PC-9 (cell line): ENCODE data around the gene IGFBP4. TPM values are rescaled to one million over a fixed set of nuclear protein-coding genes. Genes with fewer than 3 reads are reported as not detected.
A peak's percentile ranks its signal among the peaks of the same experiment; 100 is the strongest.

Experiments used
- BruUV-seq: library from RNA; stranded (reverse); fragments of 400-500 nt; replicated peaks from 2 replicates; lab custom pipeline; 2021; lab: Mats Ljungman, UMichigan
- CTCF ChIA-PET: fragments of 300-600 bp; sonication (Branson Sonifier 250); formaldehyde crosslinking; loops from one replicate; lab custom pipeline; 2022; ENCODE audit warnings: antibody characterized with exemption; lab: Charles Lee
- POLR2A ChIA-PET: fragments of 300-600 bp; sonication (Branson Sonifier 250); formaldehyde crosslinking; loops from one replicate; lab custom pipeline; 2022; ENCODE audit warnings: antibody characterized with exemption; ENCODE audit not compliant: unreplicated experiment; lab: Charles Lee
- DNase-seq, 2 experiments: peaks; one replicate each; pipeline versions ENCODE4 v3.0.0 to v3.0.0-alpha.2; 2015 to 2022; ENCODE audit warnings: mixed read lengths in 1 of 2
- H2AFZ ChIP-seq: fragments of 200-600 bp; sonication (generic); 2 replicates; pipeline ENCODE4 v1.8.1; 2017; ENCODE audit warnings: antibody characterized with exemption
- H3F3A ChIP-seq: fragments of 200-600 bp; sonication (generic); 2 replicates; pipeline ENCODE4 v1.8.1; 2017; ENCODE audit warnings: antibody characterized with exemption, mild to moderate bottlenecking, low read depth; ENCODE audit not compliant: insufficient read depth
- H3K27ac ChIP-seq: fragments of 200-600 bp; sonication (generic); 2 replicates; pipeline ENCODE4 v1.6.1; 2016; ENCODE audit warnings: mixed run types
- H3K27me3 ChIP-seq: fragments of 200-600 bp; sonication (generic); 2 replicates; pipeline ENCODE4 v1.6.1; 2016; ENCODE audit warnings: low read depth, mixed run types; ENCODE audit not compliant: insufficient read depth
- H3K36me3 ChIP-seq: fragments of 200-600 bp; sonication (generic); 2 replicates; pipeline ENCODE4 v1.6.1; 2016; ENCODE audit warnings: low read depth, mixed run types
- H3K4me1 ChIP-seq: fragments of 200-600 bp; sonication (generic); replicated peaks from 2 replicates; pipeline ENCODE4 v1.6.1; 2016; ENCODE audit warnings: mixed run types; ENCODE audit not compliant: insufficient read depth
- H3K4me2 ChIP-seq: fragments of 200-600 bp; sonication (generic); 2 replicates; pipeline ENCODE4 v1.6.1; 2017; ENCODE audit warnings: mixed run types
- H3K4me3 ChIP-seq: fragments of 200-600 bp; sonication (generic); 2 replicates; pipeline ENCODE4 v1.6.1; 2016; ENCODE audit warnings: mixed run types
- H3K79me2 ChIP-seq: fragments of 200-600 bp; sonication (generic); 2 replicates; pipeline ENCODE4 v1.6.1; 2017; ENCODE audit warnings: low read depth, mixed run types
- H3K9me2 ChIP-seq: fragments of 200-600 bp; sonication (generic); 2 replicates; pipeline ENCODE4 v1.8.1; 2017; ENCODE audit warnings: mild to moderate bottlenecking; ENCODE audit not compliant: insufficient read depth
- H3K9me3 ChIP-seq: fragments of 200-600 bp; sonication (generic); 2 replicates; pipeline ENCODE4 v1.8.1; 2016; ENCODE audit warnings: low read depth; ENCODE audit not compliant: insufficient read depth
- H4K20me1 ChIP-seq: fragments of 200-600 bp; sonication (generic); 2 replicates; pipeline ENCODE4 v1.8.1; 2017; ENCODE audit not compliant: insufficient read depth
- CTCF ChIP-seq: fragments of 200-600 bp; sonication (generic); conservative IDR thresholded peaks from 2 replicates; pipeline ENCODE4 v1.6.1; 2017; ENCODE audit warnings: mixed run types, antibody characterized with exemption, mild to moderate bottlenecking, moderate library complexity
- EZH2 ChIP-seq: fragments of 200-600 bp; sonication (generic); IDR thresholded peaks from 2 replicates; pipeline ENCODE4 v1.8.0; 2017; ENCODE audit warnings: antibody characterized with exemption, low read depth
- intact Hi-C: fragments of 100-400 bp; cut with micrococcal nuclease; formaldehyde crosslinking; loops from one replicate; pipeline ENCODE4 v1.10.0; 2022; ENCODE audit not compliant: unreplicated experiment
- total RNA-seq: library from RNA; stranded (reverse); gene quantifications from 2 replicates; pipeline ENCODE4 v1.2.3, GENCODE V29; 2021

Gene IGFBP4
- total RNA-seq, 1 experiment from 2014 or later, result 138 TPM

- Histone ChIP-seq H3K4me3 (peak overlapping the region; percentile 80), H3K9me2 (no peaks in the 10 kb centered on the region), H3K79me2 (peaks cover 48% of the 10 kb centered on the region), H3K4me2 (peak overlapping the region; percentile 77), H3F3A (peaks cover 21% of the 10 kb centered on the region; the same call in 1 of the 2 replicates), H3K27me3 (no peaks in the 10 kb centered on the region), H3K27ac (no peak overlapping the region), H2AFZ (peak overlapping the region; percentile 45; the same call in 1 of the 2 replicates), H3K9me3 (no peaks in the 10 kb centered on the region), H3K4me1 (peaks cover 39% of the 10 kb centered on the region), H4K20me1 (no peaks in the 10 kb centered on the region), H3K36me3 (0 out of 2 replicates have a peak, but pooled peaks cover 6% of the 10 kb centered on the region)
- TF ChIP-seq EZH2 (no peak), CTCF (no peak)
- ChIA-PET CTCF (interaction anchor here (0.6 kb wide), 1 partner anchor 60 kb away, joined by 4 read pairs; no protein-coding TSS in a partner anchor), POLR2A (interaction anchor here (1.0 kb wide), 1 partner anchor 11 kb away, joined by 4 read pairs; no protein-coding TSS in a partner anchor)
- intact Hi-C loops, result no loop called here
- no peak for DNase-seq
- BruUV-seq, result no TSS peak
Observed at GRCh38 chr17:40500709-40501108, 57.5 kb downstream of the IGFBP4 start.

GRCh38 chr17:40501499-40501911 lies 58.3 kb downstream of the IGFBP4 start, which contains the start of gene TNS4:
TSS of gene TNS4 (minus strand) at chr17:40501623. CDS start at chr17:40496425, 5,198 bp downstream.
- Histone ChIP-seq H3K79me2 (peaks cover 44% of the 10 kb centered on the region), H4K20me1 (no peaks in the 10 kb centered on the region), H3K27ac (no peak within 1 kb of the TSS), H3K4me3 (peak within 1 kb of the TSS; percentile 80), H3K27me3 (no peaks in the 10 kb centered on the region), H2AFZ (peak within 1 kb of the TSS; percentile 45; the same call in 1 of the 2 replicates), H3K4me2 (peak within 1 kb of the TSS; percentile 77), H3K4me1 (peaks cover 45% of the 10 kb centered on the region), H3K9me2 (no peaks in the 10 kb centered on the region), H3F3A (peaks cover 21% of the 10 kb centered on the region; the same call in 1 of the 2 replicates), H3K36me3 (no peaks in the 10 kb centered on the region), H3K9me3 (no peaks in the 10 kb centered on the region)
- TF ChIP-seq CTCF (no peak), EZH2 (no peak)
- intact Hi-C loops, result no loop called here
- POLR2A ChIA-PET, result interaction anchor here (0.6 to 1.3 kb wide), 7 partner anchors 9 to 1020 kb away, joined by 4 to 20 read pairs (median 10); no protein-coding TSS in a partner anchor
- BruUV-seq, result no TSS peak
- peak; percentile 77 to 80 for DNase-seq
- CTCF ChIA-PET, result interaction anchor here (0.6 to 1.1 kb wide), 5 partner anchors 25 to 270 kb away, joined by 3 to 7 read pairs (median 4); no protein-coding TSS in a partner anchor

GRCh38 chr17:40502716-40503115 lies 59.5 kb downstream of the IGFBP4 start:
- no peak overlapping the region for H3K27ac ChIP-seq
- ChIA-PET POLR2A (interaction anchor here (0.6 kb wide), 1 partner anchor 10 kb away, joined by 4 read pairs; no protein-coding TSS in a partner anchor), CTCF (interaction anchor here (0.6 kb wide), 1 partner anchor 31 kb away, joined by 17 read pairs; no protein-coding TSS in a partner anchor)
- DNase-seq, result no peak
- intact Hi-C loops, result no loop called here
- no peak overlapping the region for H3K4me3 ChIP-seq
- no peak overlapping the region for H2AFZ ChIP-seq
- H3K9me3 ChIP-seq, result no peaks in the 10 kb centered on the region
- TF ChIP-seq CTCF, result no peak
- TF ChIP-seq EZH2, result no peak
- H3K4me2 ChIP-seq, result no peak overlapping the region
- H3K27me3 ChIP-seq, result no peaks in the 10 kb centered on the region
- peaks cover 10% of the 10 kb centered on the region; the same call in 1 of the 2 replicates for H3F3A ChIP-seq
- peaks cover 37% of the 10 kb centered on the region for H3K4me1 ChIP-seq
- peaks cover 34% of the 10 kb centered on the region for H3K79me2 ChIP-seq
- H3K36me3 ChIP-seq, result no peaks in the 10 kb centered on the region
- H4K20me1 ChIP-seq, result no peaks in the 10 kb centered on the region
- no TSS peak for BruUV-seq
- no peaks in the 10 kb centered on the region for H3K9me2 ChIP-seq
